Cardiac muscle cell (in vitro differentiated cells and primary cell): ENCODE data around the gene ABCB4. TPM values are rescaled to one million over a fixed set of nuclear protein-coding genes. Genes with fewer than 3 reads are reported as not detected.
"Not testable (repeated sequence)": the region's sequence is repeated elsewhere in the genome, so short reads cannot be mapped to it uniquely, and the experiment has no call there.

ENCODE experiments used
- DNase-seq, 2 donors: peaks; one replicate each; pipeline versions ENCODE4 v3.0.0 to v3.0.0-alpha.2; 2010 to 2017; ENCODE audit warnings: low read depth in 1 of 2, low spot score in 1 of 2
- H3K27ac ChIP-seq: fragments of 200-600 bp; sonication (generic); 2 replicates; pipeline ENCODE4 v1.5.1; 2016
- H3K27me3 ChIP-seq: fragments of 200-600 bp; sonication (generic); 2 replicates; pipeline ENCODE4 v1.6.0; 2016; ENCODE audit warnings: control low read depth
- H3K36me3 ChIP-seq: fragments of 200-600 bp; sonication (generic); 2 replicates; pipeline ENCODE4 v1.5.1; 2016; ENCODE audit warnings: control low read depth
- H3K4me1 ChIP-seq: fragments of 200-600 bp; sonication (generic); 2 replicates; pipeline ENCODE4 v1.8.1; 2017; ENCODE audit warnings: low read depth, mild to moderate bottlenecking, mixed run types
- H3K4me3 ChIP-seq: fragments of 200-600 bp; sonication (generic); 2 replicates; pipeline ENCODE4 v1.5.1; 2016; ENCODE audit warnings: mild to moderate bottlenecking
- H3K9me3 ChIP-seq: fragments of 200-600 bp; sonication (generic); 2 replicates; pipeline ENCODE4 v1.5.1; 2017; ENCODE audit warnings: low read depth, mild to moderate bottlenecking, control low read depth
- polyA plus RNA-seq: library from polyadenylated mRNA; unstranded; fragments of >200 nt; fragmentation: Nextera tagmentation; extraction: Ambion mirVana; gene quantifications from 2 replicates; pipeline ENCODE4 v1.2.1, GENCODE V29; 2016
- total RNA-seq: library from RNA; depleted of rRNA; stranded (reverse); fragments of >200 nt; gene quantifications from 2 replicates; pipeline ENCODE4 v1.2.3, GENCODE V29; 2016
- TF ChIP-seq, protein P1 (sequence below): IDR thresholded peaks from 2 replicates; pipeline ENCODE4 v1.5.1; 2012; ENCODE audit warnings: low read depth, mild to moderate bottlenecking, low read length

ABCB4 gene
- total and polyA plus RNA-seq, 2 experiments from 2014 or later, result 1.4 to 2.8 TPM

DNA sequence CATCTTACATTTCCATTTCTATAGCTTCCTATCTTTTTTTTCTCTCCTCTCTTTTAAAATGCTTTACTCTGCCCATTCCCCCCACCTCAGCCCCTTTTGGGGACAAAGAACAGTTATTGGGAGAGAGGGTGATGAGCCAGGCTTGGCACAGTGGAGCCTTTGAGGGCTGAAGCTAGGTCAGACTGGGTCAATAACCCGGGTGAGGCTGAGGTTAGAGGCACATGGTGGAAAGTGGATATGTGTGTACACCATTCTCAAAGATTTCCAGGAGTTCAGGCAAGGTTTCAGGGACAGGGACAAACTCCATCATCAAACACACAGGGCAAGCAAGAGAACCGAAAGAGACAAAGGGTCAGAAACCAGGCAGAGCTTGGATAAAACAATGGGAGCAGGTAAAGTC lies 11.5 kb downstream of the ABCB4 start:
- Histone ChIP-seq H3K4me1 (peaks cover 25% of the 10 kb centered on the region), H3K36me3 (no peaks in the 10 kb centered on the region), H3K9me3 (no peaks in the 10 kb centered on the region), H3K27ac (no peak overlapping the region), H3K4me3 (no peak overlapping the region), H3K27me3 (no peaks in the 10 kb centered on the region)
- TF ChIP-seq, protein P1, sequence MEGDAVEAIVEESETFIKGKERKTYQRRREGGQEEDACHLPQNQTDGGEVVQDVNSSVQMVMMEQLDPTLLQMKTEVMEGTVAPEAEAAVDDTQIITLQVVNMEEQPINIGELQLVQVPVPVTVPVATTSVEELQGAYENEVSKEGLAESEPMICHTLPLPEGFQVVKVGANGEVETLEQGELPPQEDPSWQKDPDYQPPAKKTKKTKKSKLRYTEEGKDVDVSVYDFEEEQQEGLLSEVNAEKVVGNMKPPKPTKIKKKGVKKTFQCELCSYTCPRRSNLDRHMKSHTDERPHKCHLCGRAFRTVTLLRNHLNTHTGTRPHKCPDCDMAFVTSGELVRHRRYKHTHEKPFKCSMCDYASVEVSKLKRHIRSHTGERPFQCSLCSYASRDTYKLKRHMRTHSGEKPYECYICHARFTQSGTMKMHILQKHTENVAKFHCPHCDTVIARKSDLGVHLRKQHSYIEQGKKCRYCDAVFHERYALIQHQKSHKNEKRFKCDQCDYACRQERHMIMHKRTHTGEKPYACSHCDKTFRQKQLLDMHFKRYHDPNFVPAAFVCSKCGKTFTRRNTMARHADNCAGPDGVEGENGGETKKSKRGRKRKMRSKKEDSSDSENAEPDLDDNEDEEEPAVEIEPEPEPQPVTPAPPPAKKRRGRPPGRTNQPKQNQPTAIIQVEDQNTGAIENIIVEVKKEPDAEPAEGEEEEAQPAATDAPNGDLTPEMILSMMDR, result no peak
- no peak for DNase-seq

DNA sequence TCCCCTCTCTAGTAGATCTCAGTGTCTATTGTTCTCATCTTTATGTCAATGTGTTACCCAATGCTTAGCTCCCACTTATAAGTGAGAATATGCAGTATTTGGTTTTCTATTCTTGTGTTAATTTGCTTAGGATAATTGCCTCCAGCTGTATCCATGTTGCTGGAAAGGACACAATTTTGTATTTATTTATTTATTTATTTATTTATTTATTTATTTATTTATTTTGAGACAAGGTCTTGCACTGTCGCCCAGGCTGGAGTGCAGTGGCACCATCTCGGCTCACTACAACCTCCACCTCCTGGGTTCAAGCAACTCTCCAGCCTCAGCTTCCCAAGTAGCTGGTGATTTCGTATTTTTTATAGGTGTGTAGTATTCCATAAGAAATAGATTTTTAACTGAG lies 15.0 kb downstream of the ABCB4 start:
- not testable (repeated sequence) for H3K27ac ChIP-seq, H3K9me3 ChIP-seq, H3K4me3 ChIP-seq, H3K27me3 ChIP-seq, DNase-seq, H3K36me3 ChIP-seq
- H3K4me1 ChIP-seq, result peaks cover 28% of the 10 kb centered on the region

DNA sequence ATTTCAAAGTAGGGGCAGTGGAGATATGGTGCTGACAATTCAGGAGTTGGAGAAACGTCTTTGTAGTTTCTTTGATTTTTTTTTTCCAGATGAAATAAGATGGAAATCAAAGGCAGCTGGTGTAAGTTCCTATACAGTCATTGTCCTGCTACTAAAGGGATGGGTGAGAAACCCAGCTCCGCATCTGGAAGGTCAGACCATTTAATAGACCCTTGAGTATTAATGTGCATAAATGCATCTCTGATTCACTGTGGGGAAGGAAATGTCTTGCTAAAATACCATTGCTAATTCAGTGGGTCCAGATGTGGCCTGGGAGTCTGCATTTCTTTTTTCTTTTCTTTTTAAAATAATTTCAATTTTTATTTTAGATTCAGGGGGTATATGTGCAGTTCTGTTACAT lies 15.5 kb downstream of the ABCB4 start:
- TF ChIP-seq, protein P1, result no peak
- H3K27me3 ChIP-seq, result no peaks in the 10 kb centered on the region
- H3K9me3 ChIP-seq, result no peaks in the 10 kb centered on the region
- H3K4me3 ChIP-seq, result no peak overlapping the region
- no peak overlapping the region for H3K27ac ChIP-seq
- H3K36me3 ChIP-seq, result no peaks in the 10 kb centered on the region
- peaks cover 23% of the 10 kb centered on the region for H3K4me1 ChIP-seq
- DNase-seq, result no peak

DNA sequence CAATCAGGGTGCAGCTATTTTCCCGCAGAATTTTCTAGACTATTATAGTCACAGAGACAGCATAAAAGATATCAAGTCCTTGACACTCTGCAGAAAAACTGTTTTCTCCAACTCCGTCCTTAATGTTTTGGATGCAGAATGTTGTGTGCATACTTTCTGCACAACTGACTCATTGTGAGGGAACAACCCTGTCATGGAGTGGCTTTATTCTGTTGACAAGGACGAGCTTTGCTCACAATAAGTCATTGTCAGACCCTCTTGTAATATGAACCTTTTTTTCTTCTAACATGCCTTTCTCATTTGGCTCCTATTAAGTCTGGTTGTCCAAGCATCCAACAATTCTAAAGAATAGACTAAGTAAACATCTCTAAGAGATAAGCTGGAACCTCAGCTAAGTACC lies 17.3 kb downstream of the ABCB4 start:
- peaks cover 6% of the 10 kb centered on the region for H3K4me1 ChIP-seq
- no peaks in the 10 kb centered on the region for H3K9me3 ChIP-seq
- TF ChIP-seq, protein P1, result no peak
- H3K4me3 ChIP-seq, result no peak overlapping the region
- no peak for DNase-seq
- H3K27me3 ChIP-seq, result no peaks in the 10 kb centered on the region
- H3K27ac ChIP-seq, result no peak overlapping the region
- no peaks in the 10 kb centered on the region for H3K36me3 ChIP-seq

DNA sequence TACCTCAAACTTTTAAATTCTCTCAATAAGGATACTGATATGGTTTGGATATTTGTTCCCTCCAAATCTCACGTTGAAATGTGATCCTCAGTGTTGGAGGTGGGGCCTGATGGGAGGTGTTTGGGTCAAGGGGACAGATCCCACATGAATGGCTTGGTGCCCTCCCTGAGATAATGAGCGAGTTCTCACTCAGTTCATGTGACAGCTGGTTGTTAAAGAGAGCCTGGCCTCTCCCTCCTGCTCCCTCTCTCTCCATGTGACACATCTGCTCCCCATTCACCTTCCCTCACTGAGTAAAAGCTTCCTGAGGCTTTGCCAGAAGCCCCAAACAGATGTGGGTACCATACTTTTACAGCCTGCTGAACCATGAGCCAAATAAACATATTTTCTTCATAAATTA lies 19.2 kb downstream of the ABCB4 start:
- no peak for DNase-seq
- Histone ChIP-seq H3K4me1 (peaks cover 6% of the 10 kb centered on the region), H3K4me3 (no peak overlapping the region), H3K27ac (no peak overlapping the region), H3K27me3 (no peaks in the 10 kb centered on the region), H3K9me3 (no peaks in the 10 kb centered on the region), H3K36me3 (no peaks in the 10 kb centered on the region)
- TF ChIP-seq, protein P1, result no peak

DNA sequence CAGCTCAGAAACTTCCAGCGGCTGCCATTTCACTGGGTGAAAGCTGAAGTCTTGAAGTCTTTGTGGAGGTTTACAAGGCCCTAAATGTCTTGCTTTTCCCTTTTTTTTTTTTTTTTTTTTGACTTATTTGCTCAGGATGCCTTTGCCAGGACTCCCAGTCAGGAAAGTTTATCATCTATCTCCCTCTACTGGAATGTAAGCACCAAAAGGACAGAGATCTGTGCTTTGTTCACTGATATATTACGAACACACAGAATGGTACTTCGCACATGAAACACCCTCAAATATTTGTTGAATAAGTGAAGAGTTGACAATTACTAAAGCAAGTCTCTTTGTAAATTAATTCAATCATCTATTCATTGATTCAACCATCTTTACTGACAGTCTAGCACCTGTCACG lies 23.2 kb downstream of the ABCB4 start:
- Histone ChIP-seq H3K4me3 (no peak overlapping the region), H3K36me3 (no peaks in the 10 kb centered on the region), H3K9me3 (no peaks in the 10 kb centered on the region), H3K4me1 (peaks cover 6% of the 10 kb centered on the region), H3K27ac (no peak overlapping the region), H3K27me3 (no peaks in the 10 kb centered on the region)
- TF ChIP-seq, protein P1, result no peak
- no peak for DNase-seq
